GM18508 (cell line): ENCODE results near the gene EML6.

ENCODE experiments used
- ATAC-seq: cut with Tn5 transposase; IDR thresholded peaks from one replicate; pipeline ENCODE4 v1.9.1; 2021; ENCODE audit warnings: moderate number of reproducible peaks; ENCODE audit not compliant: insufficient read depth, unreplicated experiment

The EML6 gene

DNA sequence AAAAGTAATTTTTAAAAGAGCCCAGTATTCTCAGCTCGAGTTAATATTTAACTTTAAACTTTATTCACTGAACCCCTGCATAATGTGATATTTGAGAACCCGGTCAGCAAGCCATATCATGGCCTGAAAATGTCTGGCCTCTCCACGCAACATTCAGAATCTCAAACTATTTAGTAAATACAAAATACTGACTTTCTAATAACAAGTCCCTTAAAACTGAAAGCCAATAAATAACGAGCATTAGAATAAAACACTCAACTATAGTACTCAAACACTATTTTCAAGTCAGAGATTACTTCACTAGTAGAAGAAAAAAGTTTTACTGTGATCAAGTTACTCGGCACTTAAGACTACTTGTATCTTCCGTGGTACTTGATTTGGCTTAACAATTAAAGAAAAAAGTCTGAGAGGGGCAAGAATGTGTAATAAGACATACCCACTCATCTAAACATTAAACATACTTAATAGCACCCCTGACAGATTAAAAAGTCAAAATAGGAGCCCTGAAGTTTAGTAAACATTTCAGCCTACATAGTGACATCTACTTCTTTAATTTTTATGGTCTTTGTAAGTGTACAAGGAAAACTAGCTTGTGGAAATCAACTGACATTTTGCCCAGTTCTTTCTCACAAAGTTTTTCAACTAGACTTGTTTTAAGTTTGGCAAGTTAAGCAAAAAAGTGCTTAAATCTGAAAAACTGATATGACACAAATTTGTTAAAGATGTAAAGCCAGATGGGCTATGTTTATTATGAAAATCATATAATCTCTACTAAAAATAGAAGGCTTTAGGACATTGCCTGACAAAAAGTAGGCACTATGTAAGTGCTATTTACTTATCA lies 288.6 kb downstream of the EML6 start:
- ATAC-seq = no peak

DNA sequence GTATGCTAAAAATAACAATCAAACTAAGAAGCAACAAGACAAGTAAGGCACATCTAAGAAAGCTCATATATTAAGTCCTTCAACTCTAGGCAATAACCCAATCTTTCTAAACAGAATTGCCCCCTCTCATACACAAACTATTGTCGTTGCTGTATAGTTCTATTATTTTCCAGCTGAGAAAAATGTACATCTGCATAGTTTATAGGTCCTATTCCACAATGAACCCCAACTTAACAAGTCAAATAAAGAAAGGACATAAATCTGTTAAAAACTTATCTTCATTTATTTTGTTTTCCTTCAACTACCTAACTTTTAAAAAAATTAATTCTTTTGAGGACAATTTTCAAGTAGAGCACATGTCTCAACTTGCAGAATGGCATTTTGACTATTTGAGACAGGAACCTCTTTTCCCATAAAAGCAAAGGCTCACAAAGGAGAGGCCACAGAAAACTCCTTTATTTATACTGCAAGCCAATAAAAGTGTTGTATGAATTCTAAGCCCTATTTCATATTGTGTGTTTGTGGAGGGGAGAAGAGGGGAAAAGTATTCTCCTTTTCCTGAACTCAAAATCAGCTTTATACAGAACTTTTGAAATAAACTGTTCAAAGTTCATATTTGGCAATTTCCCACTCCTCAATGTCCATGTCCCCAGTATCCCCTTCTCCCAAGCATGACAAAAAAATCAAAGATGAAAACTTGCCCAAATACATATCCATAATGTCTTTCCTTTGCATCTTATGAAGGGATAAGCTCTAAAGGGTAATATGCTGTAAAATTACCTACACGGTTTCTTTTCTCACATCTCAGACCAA lies 289.4 kb downstream of the EML6 start:
- ATAC-seq = no peak

DNA sequence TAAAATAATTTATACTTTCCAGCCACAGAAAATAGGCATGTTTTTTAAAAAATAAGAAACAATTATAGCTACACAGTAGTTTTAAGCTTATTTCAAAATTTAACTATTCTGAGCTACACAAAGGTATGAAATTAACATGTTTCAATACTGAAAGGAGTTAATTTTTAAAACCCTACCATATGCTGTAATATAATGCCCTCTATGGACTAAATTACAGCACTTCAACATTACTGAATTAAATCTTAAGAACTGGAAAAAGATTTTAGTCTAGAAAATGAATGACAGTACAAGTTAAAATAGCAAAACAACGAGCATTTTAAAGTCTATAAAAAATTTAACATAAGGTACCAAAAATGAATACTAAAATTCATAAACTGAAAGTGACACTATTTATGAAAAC lies 290.5 kb downstream of the EML6 start:
- ATAC-seq = no peak

DNA sequence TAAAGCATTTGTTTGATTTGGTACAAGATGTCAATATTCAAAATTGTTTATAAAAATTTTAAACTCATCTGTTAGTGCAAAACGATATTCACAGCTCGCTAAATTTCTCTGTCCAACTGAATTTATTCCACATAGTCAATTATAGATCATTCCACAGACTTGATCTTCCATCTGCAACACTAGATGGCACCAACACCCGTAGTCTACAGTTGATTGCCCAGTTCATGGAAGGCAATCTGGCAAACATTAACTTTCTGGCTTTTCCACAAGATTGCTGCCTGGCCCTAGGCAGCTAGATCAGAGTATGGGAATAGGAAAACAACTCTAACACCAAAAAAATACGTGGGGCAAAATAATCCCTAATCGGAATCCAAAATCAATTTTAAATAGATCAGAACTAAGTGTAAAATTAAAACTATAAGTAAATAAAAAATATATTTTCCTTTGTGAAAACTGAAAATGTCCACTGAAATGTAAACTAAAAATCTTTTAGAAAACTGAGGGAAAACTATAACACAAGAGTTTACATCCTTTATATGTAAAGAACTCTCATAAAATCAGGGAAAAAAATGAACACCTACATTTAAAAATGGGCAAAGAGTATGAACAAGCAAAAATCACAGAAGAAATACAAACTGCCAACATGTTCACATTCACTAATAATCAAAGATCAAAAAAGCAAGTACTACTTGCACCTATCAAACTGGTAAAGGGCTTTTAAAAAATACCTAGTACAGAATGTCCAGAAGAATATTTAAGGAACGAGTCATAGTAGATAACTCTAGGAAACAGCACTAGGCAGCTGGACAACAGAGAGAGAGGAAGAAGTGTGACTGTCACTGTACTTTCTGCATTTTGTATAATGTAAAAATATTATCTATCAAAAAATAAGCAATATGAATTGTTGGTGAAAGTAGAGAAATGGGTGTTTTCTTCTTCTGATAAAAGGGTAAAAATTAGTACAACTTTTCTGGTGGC lies 291.8 kb downstream of the EML6 start:
- no peak for ATAC-seq

DNA sequence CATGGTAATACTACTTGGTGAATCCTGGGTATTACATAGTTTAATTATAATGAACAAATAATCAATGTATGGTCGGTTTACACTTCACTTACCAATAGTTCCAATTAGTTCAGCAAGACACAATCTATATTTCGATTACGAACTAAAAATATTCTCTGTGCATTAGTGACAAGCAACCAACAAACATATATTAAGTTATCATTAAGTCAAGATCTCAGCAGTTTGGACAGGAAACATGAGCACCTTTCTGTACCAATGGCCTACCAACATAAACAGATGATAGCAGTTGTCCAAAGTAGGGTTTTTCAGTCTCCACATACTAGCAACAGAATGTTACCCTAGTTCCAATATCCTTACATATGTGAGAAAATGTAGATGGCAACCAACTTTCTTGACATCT lies 294.0 kb downstream of the EML6 start:
- no peak for ATAC-seq

DNA sequence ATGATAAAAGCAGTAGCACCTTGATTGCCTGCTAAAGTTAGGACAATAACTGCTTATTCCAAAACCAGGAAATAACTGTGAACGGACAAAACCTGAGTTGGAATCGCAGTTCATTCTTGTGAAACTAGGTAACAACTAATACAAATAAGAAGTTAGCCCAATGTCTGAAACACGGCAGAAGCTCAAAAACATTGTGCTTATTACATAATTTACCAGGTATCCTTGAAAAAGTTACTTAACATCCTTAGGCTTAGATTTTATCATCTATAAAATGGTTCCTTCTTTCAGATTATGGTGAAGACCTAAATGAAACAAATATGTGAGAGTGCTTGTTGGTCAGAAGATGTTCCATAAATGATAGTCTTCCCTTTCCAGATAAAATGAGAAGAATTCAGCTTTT lies 294.4 kb downstream of the EML6 start:
- no peak for ATAC-seq

DNA sequence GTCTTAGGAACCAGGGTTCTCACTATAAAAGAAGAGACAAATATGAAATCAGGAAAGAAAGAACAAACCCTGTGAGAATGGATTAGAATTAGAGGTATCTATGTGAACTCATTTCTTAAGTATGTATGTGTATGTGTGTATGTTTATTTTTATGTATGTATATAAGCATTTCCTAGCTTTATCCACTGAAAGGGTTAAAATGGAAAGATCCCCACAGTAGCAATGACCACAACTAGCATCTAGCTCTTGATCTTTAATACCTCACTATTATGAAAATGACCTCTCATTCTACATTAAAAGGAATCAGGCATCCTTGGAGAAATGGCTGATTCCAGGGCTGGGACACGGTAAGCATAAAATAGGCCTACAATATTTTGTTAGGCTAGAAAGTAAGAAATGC lies 295.2 kb downstream of the EML6 start:
- no peak for ATAC-seq

DNA sequence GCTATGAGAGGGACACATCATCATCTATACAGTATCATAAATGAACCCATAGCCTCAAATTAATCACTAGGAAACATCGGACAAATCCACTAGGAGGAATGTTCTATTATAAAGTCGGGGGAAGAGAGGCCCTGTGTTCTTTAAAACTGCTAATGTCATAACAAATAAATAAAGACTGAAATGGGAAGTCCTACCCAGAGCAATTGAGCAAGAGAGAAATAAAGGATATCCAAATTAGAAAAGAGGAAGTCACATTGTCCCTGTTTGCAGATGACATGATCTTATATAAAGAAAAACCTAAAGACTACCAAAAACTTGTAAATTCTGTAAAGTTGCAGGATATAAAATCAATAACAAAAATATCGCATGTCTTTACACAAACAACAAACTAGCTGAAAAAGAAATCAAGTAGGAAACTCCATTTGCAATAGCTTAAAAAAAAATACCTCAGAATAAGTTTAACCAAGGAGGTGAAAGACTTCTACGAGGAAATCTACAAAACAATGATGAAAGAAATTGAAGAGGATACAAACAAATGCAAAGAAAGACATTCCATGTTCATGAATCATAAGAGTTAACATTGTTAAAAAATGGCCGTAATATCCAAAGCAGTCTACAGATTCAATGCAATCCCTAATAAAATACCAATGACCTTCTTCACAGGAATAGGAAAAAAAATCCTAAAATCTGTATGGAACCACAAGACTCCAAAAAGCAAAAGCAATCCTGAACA lies 296.2 kb downstream of the EML6 start:
- no peak for ATAC-seq
